ENCODE data around the gene CHDH. TPM values are rescaled to one million over a fixed set of nuclear protein-coding genes. Genes with fewer than 3 reads are reported as not detected.

CHDH gene
- total and polyA plus RNA-seq, 2 donors (not counting 3 experiments of a cell fraction or from before 2014, with no cell fraction given) = 0.04 to 0.06 TPM

DNA sequence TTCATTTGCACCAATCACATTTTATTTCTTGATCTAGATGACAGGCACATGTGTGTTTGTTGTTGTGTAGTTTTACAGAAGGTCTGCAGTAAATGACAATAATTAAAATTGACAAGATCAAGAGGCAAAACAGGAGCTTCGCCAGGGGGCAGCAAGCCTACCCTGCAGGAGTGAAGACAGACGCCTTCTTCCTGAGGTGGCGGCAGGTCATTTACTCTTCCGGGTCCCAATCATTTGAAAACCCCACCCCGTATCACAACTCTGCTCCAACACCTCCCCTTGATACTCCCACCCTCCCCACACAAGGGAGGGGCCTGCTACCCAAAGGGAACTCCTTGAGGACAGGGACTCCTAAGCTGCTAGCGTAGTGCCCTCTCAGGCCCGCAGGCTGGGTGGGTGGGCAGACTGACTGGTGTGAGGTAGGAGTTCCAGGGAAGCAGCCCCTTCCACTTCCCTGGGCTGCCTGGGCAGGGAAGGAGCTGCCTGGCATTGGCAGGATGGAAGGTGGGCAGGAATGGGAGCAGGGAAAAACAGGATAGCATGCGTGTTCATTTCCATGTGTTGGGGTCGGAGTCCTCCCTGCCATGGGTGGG is 13.1 kb downstream of the CHDH start:
- Histone ChIP-seq H3K27me3 (ENCODE audit: control insufficient read depth in 2 of 2, insufficient read depth in 2 of 2, low read length in 2 of 2) (no peaks in the 10 kb centered on the region), H3K9me1 (replicated peaks; ENCODE audit: control insufficient read depth, extremely low read depth, insufficient read depth, low read length) (no peaks in the 10 kb centered on the region), H3K4me1 (ENCODE audit: control insufficient read depth, extremely low read depth, insufficient read depth, low read length) (no peaks in the 10 kb centered on the region), H3K27ac (ENCODE audit: insufficient read depth, low read depth, low read length) (no peak overlapping the region), H2AFZ (ENCODE audit: low read depth, low read length) (no peak overlapping the region), H3K9me3 (replicated peaks; ENCODE audit: control insufficient read depth, insufficient read depth, low read length) (no peaks in the 10 kb centered on the region), H3K36me3 (ENCODE audit: control insufficient read depth in 2 of 2, extremely low read depth in 1 of 2, insufficient read depth in 2 of 2, low read length in 2 of 2) (no peaks in the 10 kb centered on the region), H3K4me2 (ENCODE audit: insufficient read depth, low read length) (no peak overlapping the region), H4K20me1 (replicated peaks; ENCODE audit: control insufficient read depth, extremely low read depth, insufficient read depth, low read length) (no peaks in the 10 kb centered on the region), H3K79me2 (ENCODE audit: control insufficient read depth, insufficient read depth, low read length) (no peaks in the 10 kb centered on the region), H3K4me3 (replicated peaks in 1 of 3; ENCODE audit: insufficient read depth in 1 of 3, low read depth in 1 of 3, low read length in 3 of 3) (no peak overlapping the region), H3K9ac (replicated peaks; ENCODE audit: extremely low read depth, insufficient read depth, low read length) (no peak overlapping the region)
- ChIA-PET POLR2A (no interaction called here), CTCF (no interaction called here)
- no peak for TF ChIP-seq POLR2AphosphoS5 (IDR thresholded peaks at IDR 0.05; ENCODE audit: insufficient read depth, low read depth, low read length)
- no peak for TF ChIP-seq MYC (IDR thresholded peaks at IDR 0.05; ENCODE audit: low read depth, low read length)
- TF ChIP-seq JUN (IDR thresholded peaks at IDR 0.05; ENCODE audit: borderline replicate concordance, insufficient read depth, insufficient read length, low read depth) = no peak
- TF ChIP-seq EZH2 (IDR thresholded peaks at IDR 0.05; ENCODE audit: borderline replicate concordance, low read depth, low read length, severe bottlenecking) = no peak
- TF ChIP-seq GATA2 (IDR thresholded peaks at IDR 0.05; ENCODE audit: insufficient read depth, insufficient read length, low read depth, low read length) = no peak
- TF ChIP-seq FOS (IDR thresholded peaks at IDR 0.05; ENCODE audit: borderline replicate concordance, insufficient read depth, low read length) = no peak
- TF ChIP-seq, protein P1, sequence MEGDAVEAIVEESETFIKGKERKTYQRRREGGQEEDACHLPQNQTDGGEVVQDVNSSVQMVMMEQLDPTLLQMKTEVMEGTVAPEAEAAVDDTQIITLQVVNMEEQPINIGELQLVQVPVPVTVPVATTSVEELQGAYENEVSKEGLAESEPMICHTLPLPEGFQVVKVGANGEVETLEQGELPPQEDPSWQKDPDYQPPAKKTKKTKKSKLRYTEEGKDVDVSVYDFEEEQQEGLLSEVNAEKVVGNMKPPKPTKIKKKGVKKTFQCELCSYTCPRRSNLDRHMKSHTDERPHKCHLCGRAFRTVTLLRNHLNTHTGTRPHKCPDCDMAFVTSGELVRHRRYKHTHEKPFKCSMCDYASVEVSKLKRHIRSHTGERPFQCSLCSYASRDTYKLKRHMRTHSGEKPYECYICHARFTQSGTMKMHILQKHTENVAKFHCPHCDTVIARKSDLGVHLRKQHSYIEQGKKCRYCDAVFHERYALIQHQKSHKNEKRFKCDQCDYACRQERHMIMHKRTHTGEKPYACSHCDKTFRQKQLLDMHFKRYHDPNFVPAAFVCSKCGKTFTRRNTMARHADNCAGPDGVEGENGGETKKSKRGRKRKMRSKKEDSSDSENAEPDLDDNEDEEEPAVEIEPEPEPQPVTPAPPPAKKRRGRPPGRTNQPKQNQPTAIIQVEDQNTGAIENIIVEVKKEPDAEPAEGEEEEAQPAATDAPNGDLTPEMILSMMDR (IDR thresholded peaks at IDR 0.05; ENCODE audit: extremely low read depth in 1 of 2, insufficient read depth in 1 of 2, low read depth in 1 of 2, low read length in 2 of 2) = no peak
- TF ChIP-seq, protein P2, sequence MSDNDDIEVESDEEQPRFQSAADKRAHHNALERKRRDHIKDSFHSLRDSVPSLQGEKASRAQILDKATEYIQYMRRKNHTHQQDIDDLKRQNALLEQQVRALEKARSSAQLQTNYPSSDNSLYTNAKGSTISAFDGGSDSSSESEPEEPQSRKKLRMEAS (IDR thresholded peaks at IDR 0.05; ENCODE audit: insufficient read depth, insufficient read length) = no peak
- TF ChIP-seq POLR2A (IDR thresholded peaks at IDR 0.05; ENCODE audit: low read depth, low read length) = no peak
- dilution Hi-C loops (cut with MboI; ENCODE audit: extremely low pct_ligation_motif_present, low sequenced_read_pairs) = no loop called here
- DNase-seq (ENCODE audit: low read depth, low spot score) (no peak), FAIRE-seq (no peak)
- intact Hi-C loops (cut with micrococcal nuclease) = no loop called here
- BruUV-seq (replicated peaks) = no TSS peak
